Measurements from ENCODE around the gene NLGN1.

NLGN1 gene

GRCh38 chr3:174325834-174326700 lies 928.5 kb downstream of the NLGN1 start:
- DNase-seq (ENCODE audit: low read depth): no peak
- TF ChIP-seq CTCF (IDR thresholded peaks at IDR 0.05; ENCODE audit: control insufficient read depth, extremely low read depth, insufficient read depth): no peak
- H3K4me3 ChIP-seq (ENCODE audit: low read depth, low read length): no peak overlapping the region

- DNase-seq (ENCODE audit: low read depth): no peak
- no peak overlapping the region for H3K4me3 ChIP-seq (ENCODE audit: low read depth, low read length)
These were observed 931.8 kb downstream of the NLGN1 start for GRCh38 chr3:174329321-174329720.

GRCh38 chr3:174330303-174330702 lies 932.8 kb downstream of the NLGN1 start:
- DNase-seq (ENCODE audit: low read depth): no peak
- no peak for TF ChIP-seq CTCF (IDR thresholded peaks at IDR 0.05; ENCODE audit: control insufficient read depth, extremely low read depth, insufficient read depth)
- H3K4me3 ChIP-seq (ENCODE audit: low read depth, low read length): no peak overlapping the region

More at GRCh38 chr3:174329321-174329720, 931.8 kb downstream of the NLGN1 start:
- no peak for TF ChIP-seq CTCF (IDR thresholded peaks at IDR 0.05; ENCODE audit: control insufficient read depth, extremely low read depth, insufficient read depth)

- no peak for TF ChIP-seq CTCF (IDR thresholded peaks at IDR 0.05; ENCODE audit: control insufficient read depth, extremely low read depth, insufficient read depth)
- DNase-seq (ENCODE audit: low read depth): no peak
- no peak overlapping the region for H3K4me3 ChIP-seq (ENCODE audit: low read depth, low read length)
These were observed 933.7 kb downstream of the NLGN1 start for GRCh38 chr3:174331095-174331800.

GRCh38 chr3:174332391-174332790 lies 934.8 kb downstream of the NLGN1 start:
- no peak for DNase-seq (ENCODE audit: low read depth)
- TF ChIP-seq CTCF (IDR thresholded peaks at IDR 0.05; ENCODE audit: control insufficient read depth, extremely low read depth, insufficient read depth): no peak
- H3K4me3 ChIP-seq (ENCODE audit: low read depth, low read length): no peak overlapping the region

GRCh38 chr3:174333640-174334039 lies 936.1 kb downstream of the NLGN1 start:
- no peak for TF ChIP-seq CTCF (IDR thresholded peaks at IDR 0.05; ENCODE audit: control insufficient read depth, extremely low read depth, insufficient read depth)
- no peak overlapping the region for H3K4me3 ChIP-seq (ENCODE audit: low read depth, low read length)
- peak; percentile 83 for DNase-seq (ENCODE audit: low read depth)
